Adrenal gland (tissue), 12 donors: Measurements from ENCODE around the gene ISG20. TPM values are rescaled to one million over a fixed set of nuclear protein-coding genes. Genes with fewer than 3 reads are reported as not detected.
A peak's percentile ranks its signal among the peaks of the same experiment; 100 is the strongest.

Experiments used
- DNase-seq, 7 donors: peaks; one replicate each; pipeline ENCODE4 v3.0.0-alpha.2; 2019 to 2020
- H3K27ac ChIP-seq, 5 donors: fragments of 200-600 bp; sonication (generic) in 4 of 5; 1 replicate in 3 of 5; 2 replicates in 2 of 5; pipeline versions ENCODE4 v1.5.1 to v1.8.0; 2016 to 2020; ENCODE audit warnings: mild to moderate bottlenecking in 1 of 5
- H3K27me3 ChIP-seq: fragments of 200-600 bp; 2 replicates; pipeline ENCODE4 v1.8.0; 2021
- H3K36me3 ChIP-seq, 2 donors: fragments of 200-600 bp; replicated peaks in 1 of 2; 1 replicate in 1 of 2; 2 replicates in 1 of 2; pipeline versions ENCODE4 v1.5.1 to v1.8.0; 2018 to 2022
- H3K4me1 ChIP-seq, 2 donors: fragments of 200-600 bp; replicated peaks in 1 of 2; 1 replicate in 1 of 2; 2 replicates in 1 of 2; pipeline versions ENCODE4 v1.5.1 to v1.8.0; 2018 to 2021
- H3K4me3 ChIP-seq, 4 donors: fragments of 200-600 bp; sonication (generic) in 3 of 4; one replicate each; pipeline ENCODE4 v1.5.1; 2016 to 2018
- H3K9me3 ChIP-seq, 3 donors: fragments of 200-600 bp; sonication (generic) in 1 of 3; replicated peaks in 1 of 3; 1 replicate in 2 of 3; 2 replicates in 1 of 3; pipeline versions ENCODE4 v1.5.1 to v1.8.0; 2016 to 2021
- CTCF ChIP-seq, 6 experiments: fragments of 450-650 bp in 4 of 6; fragments of 200-600 bp in 2 of 6; sonication (generic) in 1 of 6; IDR thresholded peaks; 1 replicate in 5 of 6; 2 replicates in 1 of 6; pipeline versions ENCODE4 v1.5.1 to v1.8.0; 2016 to 2021; ENCODE audit warnings: antibody characterized with exemption in 6 of 6, mild to moderate bottlenecking in 2 of 6, moderate library complexity in 1 of 6
- POLR2A ChIP-seq, 2 donors: fragments of 450-650 bp; IDR thresholded peaks; one replicate each; pipeline ENCODE4 v1.6.1; 2017; ENCODE audit warnings: antibody characterized with exemption in 2 of 2, mild to moderate bottlenecking in 2 of 2, moderate library complexity in 1 of 2
- WGBS, 4 donors: extraction: QIAGEN DNeasy Blood & Tissue Kit in 2 of 4; methylation state at CpG; one replicate each; pipeline versions ENCODE4 v1.1.5 to v1.1.7; 2013 to 2017; 5-methylcytosine and 5-hydroxymethylcytosine counted together
- intact Hi-C, 2 donors: fragments of 100-400 bp; cut with DNase I; formaldehyde crosslinking; loops; one replicate each; pipeline versions ENCODE4 v1.14.1 to v1.15.0; 2022 to 2023
- polyA plus RNA-seq, 3 donors: library from polyadenylated mRNA; stranded (reverse); fragments of 200-250 nt in 2 of 3; fragments of 350-450 nt in 1 of 3; fragmentation: Illumina TruSeq in 1 of 3; extraction: RNeasy Lipid Tissue Mini Kit (QIAGEN cat#74804) in 1 of 3; gene quantifications; one replicate each; pipeline ENCODE4 v1.2.3, GENCODE V29; 2013 to 2014
- total RNA-seq, 9 donors: library from RNA; depleted of rRNA in 4 of 9; stranded (reverse); fragments of >200 nt in 4 of 9; fragments of 120-200 nt in 1 of 9; fragmentation: NEBNext Ultra II Directional in 1 of 9; extraction: Animal tissue kit (Norgen Biotek cat#: 25700) in 1 of 9; gene quantifications; one replicate each; pipeline versions ENCODE4 v1.1.0 to v1.2.4, GENCODE V29; 2013 to 2023
- donor health status: healthy with polysubstance abuse.
- donor health status: Bipolar disorder and iron deficiency.
- donor health status: DM: yes; HTN: yes; CAD: no.
- donor health status: DM: no; HTN: no; CAD: no.
- donor health status: DM: no; HTN: no; CAD: no.
- donor health status: DM: yes; HTN: yes; CAD: no.

Gene ISG20
- total and polyA plus RNA-seq, 12 donors = 1.6 to 13.6 (median 8.0) TPM

- DNase-seq = peak in 1 of 7 donors; percentile 7
- H3K27me3 ChIP-seq = no peaks in the 10 kb centered on the region
- 71 to 81% (median 75%) methylated on average over 1 of the region's 1 CpG for WGBS, 4 donors
- H3K4me1 ChIP-seq = peaks cover 10 to 21% of the 10 kb centered on the region in 2 donors
- intact Hi-C loops = loop anchor here (5.0 to 10.0 kb wide), 3 partner anchors 53 to 140 kb away; no protein-coding TSS in a partner anchor
- TF ChIP-seq CTCF (IDR thresholded peaks at IDR 0.05) (no peak), POLR2A (IDR thresholded peaks at IDR 0.05) (no peak)
- no peak overlapping the region for H3K27ac ChIP-seq
- H3K36me3 ChIP-seq = no peaks in the 10 kb centered on the region
- H3K4me3 ChIP-seq = no peak overlapping the region
- H3K9me3 ChIP-seq = no peaks in the 10 kb centered on the region
These were observed 21.0 kb upstream of the ISG20 start for GRCh38 chr15:88617790-88618189.

- Histone ChIP-seq H3K36me3 (no peaks in the 10 kb centered on the region), H3K4me1 (peaks cover 12 to 30% of the 10 kb centered on the region in 2 donors), H3K4me3 (no peak overlapping the region), H3K9me3 (no peaks in the 10 kb centered on the region), H3K27me3 (no peaks in the 10 kb centered on the region), H3K27ac (no peak overlapping the region)
- TF ChIP-seq CTCF (IDR thresholded peaks at IDR 0.05) (no peak), POLR2A (IDR thresholded peaks at IDR 0.05) (no peak)
- intact Hi-C loops = loop anchor here (5.0 to 10.0 kb wide), 3 partner anchors 54 to 141 kb away; no protein-coding TSS in a partner anchor
- DNase-seq = peak in 1 of 7 donors; percentile 6
These were observed 20.1 kb upstream of the ISG20 start for GRCh38 chr15:88618686-88619085.

- WGBS, 4 donors = 78 to 89% (median 82%) methylated on average over 2 of the region's 2 CpGs
- no peaks in the 10 kb centered on the region for H3K27me3 ChIP-seq
- no peak overlapping the region for H3K27ac ChIP-seq
- peaks cover 12 to 33% of the 10 kb centered on the region in 2 donors for H3K4me1 ChIP-seq
- peak in 1 of 7 donors; percentile 3 for DNase-seq
- TF ChIP-seq POLR2A (IDR thresholded peaks at IDR 0.05) (no peak), CTCF (IDR thresholded peaks at IDR 0.05) (no peak)
- no peaks in the 10 kb centered on the region for H3K9me3 ChIP-seq
- intact Hi-C loops = loop anchor here (5.0 to 10.0 kb wide), 3 partner anchors 55 to 142 kb away; no protein-coding TSS in a partner anchor
- H3K36me3 ChIP-seq = no peaks in the 10 kb centered on the region
- no peak overlapping the region for H3K4me3 ChIP-seq
These were observed 19.0 kb upstream of the ISG20 start for GRCh38 chr15:88619796-88620195.

GRCh38 chr15:88620995-88621772, 17.6 kb upstream of the ISG20 start, which contains the start of gene AEN:
Gene AEN, plus strand, starts transcription at chr15:88621340. Its CDS starts 4,870 bp downstream, at chr15:88626210.
- TF ChIP-seq CTCF (IDR thresholded peaks at IDR 0.05) = peak in 1 of 6 experiments; percentile 6
- TF ChIP-seq POLR2A (IDR thresholded peaks at IDR 0.05) = peak in 1 of 2 donors; percentile 36
- Histone ChIP-seq H3K27ac (peak within 1 kb of the TSS; percentile 64 to 93 (median 84)), H3K36me3 (peaks cover 0 to 2% of the 10 kb centered on the region in 2 donors), H3K4me1 (peaks cover 12 to 39% of the 10 kb centered on the region in 2 donors), H3K27me3 (no peaks in the 10 kb centered on the region), H3K4me3 (peak within 1 kb of the TSS; percentile 69 to 97 (median 78)), H3K9me3 (no peaks in the 10 kb centered on the region)
- intact Hi-C loops = no loop called here
- WGBS, 4 donors = 0% methylated on average over 2 to 71 of the region's 71 CpGs
- peak; percentile 96 to 98 (median 97) for DNase-seq
